ENCODE measurements around the gene CFB. TPM values are rescaled to one million over a fixed set of nuclear protein-coding genes. Genes with fewer than 3 reads are reported as not detected.
"Not testable (repeated sequence)": the region's sequence is repeated elsewhere in the genome, so short reads cannot be mapped to it uniquely, and the experiment has no call there.

CFB gene
- total RNA-seq, 4 donors from 2014 or later: 3.7 to 6.8 (median 5.1) TPM

DNA sequence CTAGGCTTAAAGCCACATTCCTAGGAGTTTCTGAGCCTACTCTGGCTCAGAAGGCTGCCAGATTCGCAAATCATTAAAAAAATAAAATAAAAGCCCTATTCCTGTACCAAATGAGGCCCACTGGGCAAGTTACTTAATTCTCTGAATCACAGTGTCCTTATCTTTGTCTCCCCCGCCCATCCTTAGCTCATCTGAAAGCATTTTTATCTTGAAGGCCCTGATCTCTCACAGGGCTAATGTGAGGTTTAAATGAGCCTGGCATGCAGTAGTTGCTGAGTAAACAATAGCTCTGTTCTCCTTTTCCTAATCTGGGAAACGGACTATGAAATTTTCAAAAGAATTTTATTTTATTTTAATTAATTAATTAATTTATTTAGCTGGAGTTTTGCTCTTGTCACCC, 41.9 kb upstream of the CFB start:
- TF ChIP-seq POLR2AphosphoS5 (IDR thresholded peaks at IDR 0.05): no peak
- TF ChIP-seq EP300 (IDR thresholded peaks at IDR 0.05): no peak
- TF ChIP-seq POLR2A (IDR thresholded peaks at IDR 0.05): no peak
- TF ChIP-seq, protein P1, sequence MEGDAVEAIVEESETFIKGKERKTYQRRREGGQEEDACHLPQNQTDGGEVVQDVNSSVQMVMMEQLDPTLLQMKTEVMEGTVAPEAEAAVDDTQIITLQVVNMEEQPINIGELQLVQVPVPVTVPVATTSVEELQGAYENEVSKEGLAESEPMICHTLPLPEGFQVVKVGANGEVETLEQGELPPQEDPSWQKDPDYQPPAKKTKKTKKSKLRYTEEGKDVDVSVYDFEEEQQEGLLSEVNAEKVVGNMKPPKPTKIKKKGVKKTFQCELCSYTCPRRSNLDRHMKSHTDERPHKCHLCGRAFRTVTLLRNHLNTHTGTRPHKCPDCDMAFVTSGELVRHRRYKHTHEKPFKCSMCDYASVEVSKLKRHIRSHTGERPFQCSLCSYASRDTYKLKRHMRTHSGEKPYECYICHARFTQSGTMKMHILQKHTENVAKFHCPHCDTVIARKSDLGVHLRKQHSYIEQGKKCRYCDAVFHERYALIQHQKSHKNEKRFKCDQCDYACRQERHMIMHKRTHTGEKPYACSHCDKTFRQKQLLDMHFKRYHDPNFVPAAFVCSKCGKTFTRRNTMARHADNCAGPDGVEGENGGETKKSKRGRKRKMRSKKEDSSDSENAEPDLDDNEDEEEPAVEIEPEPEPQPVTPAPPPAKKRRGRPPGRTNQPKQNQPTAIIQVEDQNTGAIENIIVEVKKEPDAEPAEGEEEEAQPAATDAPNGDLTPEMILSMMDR (IDR thresholded peaks at IDR 0.05): no peak
- no peak overlapping the region for H3K4me3 ChIP-seq
- peaks cover 32% of the 10 kb centered on the region for H3K4me1 ChIP-seq
- no peaks in the 10 kb centered on the region for H3K9me3 ChIP-seq
- no peak for DNase-seq (ENCODE audit: low spot score in 2 of 2)
- H3K27me3 ChIP-seq: no peaks in the 10 kb centered on the region
- no peak overlapping the region for H3K27ac ChIP-seq
- 89% methylated on average over 3 of the region's 3 CpGs for WGBS
- H3K36me3 ChIP-seq: no peaks in the 10 kb centered on the region

DNA sequence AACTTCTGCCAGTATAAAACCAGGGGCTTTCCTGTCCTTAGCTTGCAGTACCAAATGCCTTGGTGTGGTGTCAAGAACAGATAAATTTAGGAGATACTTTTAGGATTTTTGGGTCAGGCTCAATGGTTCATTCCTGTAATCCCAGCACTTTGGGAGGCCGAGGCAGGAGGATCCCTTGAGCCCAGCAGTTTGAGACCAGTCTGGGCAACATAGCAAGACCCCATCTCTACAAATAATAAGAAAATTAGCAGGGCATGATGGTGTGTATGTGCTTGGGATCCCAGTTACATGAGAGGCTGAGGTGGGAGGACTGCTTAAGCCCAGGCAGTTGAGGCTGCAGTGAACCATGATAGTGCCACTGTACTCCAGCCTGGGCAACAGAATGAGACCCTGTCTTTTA, 40.9 kb upstream of the CFB start:
- H3K4me1 ChIP-seq: peaks cover 21% of the 10 kb centered on the region
- no peak overlapping the region for H3K4me3 ChIP-seq
- H3K9me3 ChIP-seq: no peaks in the 10 kb centered on the region
- WGBS: 95% methylated on average over 1 of the region's 1 CpG
- H3K27ac ChIP-seq: no peak overlapping the region
- H3K27me3 ChIP-seq: no peaks in the 10 kb centered on the region
- no peak for DNase-seq (ENCODE audit: low spot score in 2 of 2)
- TF ChIP-seq, protein P1 (IDR thresholded peaks at IDR 0.05): no peak
- no peak for TF ChIP-seq POLR2AphosphoS5 (IDR thresholded peaks at IDR 0.05)
- TF ChIP-seq EP300 (IDR thresholded peaks at IDR 0.05): no peak
- TF ChIP-seq POLR2A (IDR thresholded peaks at IDR 0.05): no peak
- H3K36me3 ChIP-seq: no peaks in the 10 kb centered on the region

DNA sequence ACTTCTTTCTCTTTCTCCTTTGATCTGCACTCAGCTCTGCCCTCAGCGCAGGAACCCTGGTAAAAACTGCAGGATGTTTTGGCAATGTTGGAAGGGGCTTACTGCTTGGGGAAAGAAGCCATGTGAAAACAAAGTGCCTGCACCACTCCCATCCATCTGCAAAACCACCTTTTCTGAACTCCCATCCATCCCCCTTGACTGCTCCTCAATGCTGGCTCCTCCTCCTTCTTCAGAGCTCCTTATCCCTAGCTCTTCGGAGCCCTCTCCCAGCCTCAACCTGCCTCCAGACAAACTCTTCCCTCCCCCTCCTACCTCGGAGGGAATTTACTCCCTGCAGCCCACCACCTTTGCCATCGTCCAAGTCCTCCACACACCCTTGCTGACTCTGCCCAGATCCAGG, 39.8 kb upstream of the CFB start:
- Histone ChIP-seq H3K27ac (no peak overlapping the region), H3K9me3 (no peaks in the 10 kb centered on the region), H3K4me1 (peaks cover 19% of the 10 kb centered on the region), H3K27me3 (no peaks in the 10 kb centered on the region), H3K4me3 (no peak overlapping the region), H3K36me3 (no peaks in the 10 kb centered on the region)
- 42% methylated on average over 4 of the region's 4 CpGs for WGBS
- TF ChIP-seq, protein P1 (IDR thresholded peaks at IDR 0.05): no peak
- no peak for TF ChIP-seq POLR2AphosphoS5 (IDR thresholded peaks at IDR 0.05)
- no peak for TF ChIP-seq EP300 (IDR thresholded peaks at IDR 0.05)
- no peak for TF ChIP-seq POLR2A (IDR thresholded peaks at IDR 0.05)
- no peak for DNase-seq (ENCODE audit: low spot score in 2 of 2)

DNA sequence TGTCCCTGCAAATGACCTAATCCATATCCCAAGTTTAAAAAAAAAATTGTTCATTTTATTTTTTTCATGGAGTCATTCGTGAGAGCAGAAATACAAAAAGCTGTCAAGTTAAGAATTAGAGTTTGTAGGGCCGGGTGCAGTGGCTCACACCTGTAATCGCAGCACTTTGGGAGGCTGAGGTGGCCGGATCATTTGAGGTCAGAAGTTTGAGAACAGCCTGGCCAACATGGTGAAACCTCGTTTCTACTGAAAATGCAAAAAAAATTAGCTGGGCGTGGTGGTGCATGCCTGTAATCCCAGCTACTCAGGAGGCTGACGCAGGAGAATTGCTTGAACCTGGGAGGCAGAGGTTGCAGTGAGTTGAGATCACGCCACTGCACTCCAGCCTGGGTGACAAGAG, 39.2 kb upstream of the CFB start:
- not testable (repeated sequence) for H3K27me3 ChIP-seq; H3K9me3 ChIP-seq; H3K27ac ChIP-seq; DNase-seq (ENCODE audit: low spot score in 2 of 2); H3K36me3 ChIP-seq; H3K4me3 ChIP-seq
- 79% methylated on average over 8 of the region's 8 CpGs for WGBS
- H3K4me1 ChIP-seq: peaks cover 16% of the 10 kb centered on the region

DNA sequence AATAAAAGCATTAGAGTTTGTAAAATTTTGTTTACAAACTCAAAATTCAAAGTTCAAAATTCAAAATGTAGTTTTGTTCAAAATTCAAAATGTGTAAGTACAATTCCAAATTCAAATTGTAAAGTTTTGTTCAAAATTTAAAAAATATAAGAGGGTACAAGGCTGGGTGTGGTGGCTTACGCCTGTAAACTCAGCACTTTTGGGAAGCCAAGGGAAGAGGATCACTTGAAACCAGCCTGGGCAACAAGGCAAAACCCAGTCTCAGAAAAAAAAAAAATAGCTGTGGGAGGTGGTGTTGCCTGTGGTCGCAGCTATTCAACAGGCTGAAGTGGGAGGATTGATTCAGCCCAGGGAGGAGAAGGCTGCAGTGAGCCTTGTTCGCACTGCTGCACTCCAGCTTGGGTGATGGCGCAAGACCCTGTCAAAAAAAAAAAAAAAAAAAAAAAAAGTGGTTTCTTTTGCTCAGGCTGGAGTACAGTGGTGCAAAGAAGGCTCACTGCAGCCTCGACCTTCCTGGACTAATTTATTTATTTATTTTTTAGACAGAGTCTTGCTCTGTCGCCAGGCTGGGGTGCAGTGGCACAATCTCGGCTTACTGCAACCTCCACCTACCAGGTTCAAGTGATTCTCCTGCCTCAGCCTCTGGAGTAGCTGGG, 38.6 kb upstream of the CFB start:
- Histone ChIP-seq H3K4me3 (no peak overlapping the region), H3K36me3 (no peaks in the 10 kb centered on the region), H3K27ac (no peak overlapping the region), H3K27me3 (no peaks in the 10 kb centered on the region), H3K9me3 (no peaks in the 10 kb centered on the region), H3K4me1 (peaks cover 15% of the 10 kb centered on the region)
- TF ChIP-seq POLR2A (IDR thresholded peaks at IDR 0.05) (no peak), EP300 (IDR thresholded peaks at IDR 0.05) (no peak), POLR2AphosphoS5 (IDR thresholded peaks at IDR 0.05) (no peak)
- TF ChIP-seq, protein P1 (IDR thresholded peaks at IDR 0.05): no peak
- no peak for DNase-seq (ENCODE audit: low spot score in 2 of 2)
- 48% methylated on average over 7 of the region's 7 CpGs for WGBS

DNA sequence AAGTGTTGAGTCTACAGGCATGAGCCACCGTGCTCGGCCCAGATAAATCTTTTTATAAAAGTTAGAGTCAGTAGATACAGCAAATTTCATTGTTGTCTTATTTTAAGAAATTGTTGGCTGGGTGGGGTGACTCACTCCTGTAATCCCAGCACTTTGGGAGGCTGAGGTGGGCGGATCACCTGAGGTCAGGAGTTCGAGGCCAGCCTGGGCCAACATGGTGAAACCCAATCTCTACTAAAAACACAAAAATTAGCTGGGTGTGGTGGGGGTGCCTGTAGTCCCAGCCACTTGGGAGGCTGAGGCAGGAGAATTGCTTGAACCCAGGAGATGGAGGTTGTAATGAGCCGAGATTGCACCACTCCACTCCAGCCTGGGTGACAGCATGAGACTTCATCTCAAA, 37.6 kb upstream of the CFB start:
- H3K4me1 ChIP-seq; DNase-seq (ENCODE audit: low spot score in 2 of 2); H3K27ac ChIP-seq; H3K4me3 ChIP-seq; H3K36me3 ChIP-seq; H3K9me3 ChIP-seq; H3K27me3 ChIP-seq: not testable (repeated sequence)
- 84% methylated on average over 5 of the region's 5 CpGs for WGBS

Measured in suprapubic skin (tissue), 4 donors.